Measurements from ENCODE around the gene ST6GAL1.

DNA sequence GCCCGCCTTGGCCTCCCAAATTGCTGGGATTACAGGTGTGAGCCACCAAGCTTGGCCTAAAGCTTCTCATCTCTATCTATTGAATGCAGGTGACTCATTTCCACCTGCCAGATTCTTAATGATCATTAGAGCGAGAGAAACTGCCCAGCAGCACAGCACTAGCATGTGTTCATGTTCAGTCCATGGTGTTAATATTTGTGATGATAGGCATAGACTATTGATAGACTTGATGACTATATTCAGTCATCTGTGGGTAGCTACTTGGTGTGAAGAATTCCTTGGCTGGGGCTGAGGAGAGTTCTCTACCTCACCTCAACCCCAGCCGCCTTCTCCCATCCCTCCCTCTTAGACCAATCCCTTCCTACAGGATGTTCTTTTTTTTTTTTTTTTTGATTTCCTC is 60.0 kb downstream of the ST6GAL1 start:
- TF ChIP-seq, protein P1, sequence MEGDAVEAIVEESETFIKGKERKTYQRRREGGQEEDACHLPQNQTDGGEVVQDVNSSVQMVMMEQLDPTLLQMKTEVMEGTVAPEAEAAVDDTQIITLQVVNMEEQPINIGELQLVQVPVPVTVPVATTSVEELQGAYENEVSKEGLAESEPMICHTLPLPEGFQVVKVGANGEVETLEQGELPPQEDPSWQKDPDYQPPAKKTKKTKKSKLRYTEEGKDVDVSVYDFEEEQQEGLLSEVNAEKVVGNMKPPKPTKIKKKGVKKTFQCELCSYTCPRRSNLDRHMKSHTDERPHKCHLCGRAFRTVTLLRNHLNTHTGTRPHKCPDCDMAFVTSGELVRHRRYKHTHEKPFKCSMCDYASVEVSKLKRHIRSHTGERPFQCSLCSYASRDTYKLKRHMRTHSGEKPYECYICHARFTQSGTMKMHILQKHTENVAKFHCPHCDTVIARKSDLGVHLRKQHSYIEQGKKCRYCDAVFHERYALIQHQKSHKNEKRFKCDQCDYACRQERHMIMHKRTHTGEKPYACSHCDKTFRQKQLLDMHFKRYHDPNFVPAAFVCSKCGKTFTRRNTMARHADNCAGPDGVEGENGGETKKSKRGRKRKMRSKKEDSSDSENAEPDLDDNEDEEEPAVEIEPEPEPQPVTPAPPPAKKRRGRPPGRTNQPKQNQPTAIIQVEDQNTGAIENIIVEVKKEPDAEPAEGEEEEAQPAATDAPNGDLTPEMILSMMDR (IDR thresholded peaks at IDR 0.05): no peak
- no peak for TF ChIP-seq POLR2AphosphoS5 (IDR thresholded peaks at IDR 0.05; ENCODE audit: low read depth, low read length)
- TF ChIP-seq, protein P2, sequence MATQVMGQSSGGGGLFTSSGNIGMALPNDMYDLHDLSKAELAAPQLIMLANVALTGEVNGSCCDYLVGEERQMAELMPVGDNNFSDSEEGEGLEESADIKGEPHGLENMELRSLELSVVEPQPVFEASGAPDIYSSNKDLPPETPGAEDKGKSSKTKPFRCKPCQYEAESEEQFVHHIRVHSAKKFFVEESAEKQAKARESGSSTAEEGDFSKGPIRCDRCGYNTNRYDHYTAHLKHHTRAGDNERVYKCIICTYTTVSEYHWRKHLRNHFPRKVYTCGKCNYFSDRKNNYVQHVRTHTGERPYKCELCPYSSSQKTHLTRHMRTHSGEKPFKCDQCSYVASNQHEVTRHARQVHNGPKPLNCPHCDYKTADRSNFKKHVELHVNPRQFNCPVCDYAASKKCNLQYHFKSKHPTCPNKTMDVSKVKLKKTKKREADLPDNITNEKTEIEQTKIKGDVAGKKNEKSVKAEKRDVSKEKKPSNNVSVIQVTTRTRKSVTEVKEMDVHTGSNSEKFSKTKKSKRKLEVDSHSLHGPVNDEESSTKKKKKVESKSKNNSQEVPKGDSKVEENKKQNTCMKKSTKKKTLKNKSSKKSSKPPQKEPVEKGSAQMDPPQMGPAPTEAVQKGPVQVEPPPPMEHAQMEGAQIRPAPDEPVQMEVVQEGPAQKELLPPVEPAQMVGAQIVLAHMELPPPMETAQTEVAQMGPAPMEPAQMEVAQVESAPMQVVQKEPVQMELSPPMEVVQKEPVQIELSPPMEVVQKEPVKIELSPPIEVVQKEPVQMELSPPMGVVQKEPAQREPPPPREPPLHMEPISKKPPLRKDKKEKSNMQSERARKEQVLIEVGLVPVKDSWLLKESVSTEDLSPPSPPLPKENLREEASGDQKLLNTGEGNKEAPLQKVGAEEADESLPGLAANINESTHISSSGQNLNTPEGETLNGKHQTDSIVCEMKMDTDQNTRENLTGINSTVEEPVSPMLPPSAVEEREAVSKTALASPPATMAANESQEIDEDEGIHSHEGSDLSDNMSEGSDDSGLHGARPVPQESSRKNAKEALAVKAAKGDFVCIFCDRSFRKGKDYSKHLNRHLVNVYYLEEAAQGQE (IDR thresholded peaks at IDR 0.05; ENCODE audit: insufficient read depth in 1 of 2, low read depth in 2 of 2, low read length in 1 of 2): no peak
- TF ChIP-seq TCF7L2 (IDR thresholded peaks at IDR 0.05; ENCODE audit: low read depth, low read length): no peak
- TF ChIP-seq SIN3A (IDR thresholded peaks at IDR 0.05; ENCODE audit: borderline replicate concordance, insufficient read depth, low read depth, low read length): no peak
